Right lobe of liver (tissue), 6 donors: ENCODE measurements around the gene HADHB. TPM values are rescaled to one million over a fixed set of nuclear protein-coding genes. Genes with fewer than 3 reads are reported as not detected.

Experiments
- ATAC-seq, 4 donors: fragments of 200-7000 bp; cut with Tn5 transposase; one replicate each; pipeline ENCODE4 v1.9.1; 2020; ENCODE audit warnings: mild to moderate bottlenecking in 4 of 4, moderate library complexity in 4 of 4
- DNase-seq, 3 donors: peaks; one replicate each; pipeline ENCODE4 v3.0.0-alpha.2; 2020
- H3K27ac ChIP-seq, 3 donors: fragments of 200-600 bp; one replicate each; pipeline ENCODE4 v1.8.0; 2022
- H3K27me3 ChIP-seq, 2 donors: fragments of 200-600 bp; one replicate each; pipeline ENCODE4 v1.8.0; 2022
- H3K36me3 ChIP-seq, 4 donors: fragments of 200-600 bp; sonication (generic) in 1 of 4; one replicate each; pipeline versions ENCODE4 v1.5.1 to v1.8.0; 2017 to 2022; ENCODE audit warnings: control low read depth in 1 of 4
- H3K4me1 ChIP-seq, 4 donors: fragments of 200-600 bp; sonication (generic) in 1 of 4; one replicate each; pipeline versions ENCODE4 v1.5.1 to v1.8.0; 2017 to 2022; ENCODE audit warnings: control low read depth in 1 of 4
- H3K4me3 ChIP-seq, 3 donors: fragments of 200-600 bp; one replicate each; pipeline ENCODE4 v1.8.0; 2022
- H3K9me3 ChIP-seq, 4 donors: fragments of 200-600 bp; sonication (generic) in 1 of 4; one replicate each; pipeline versions ENCODE4 v1.5.1 to v1.8.0; 2017 to 2022; ENCODE audit warnings: control low read depth in 1 of 4
- POLR2A ChIP-seq: fragments of 450-650 bp; IDR thresholded peaks from one replicate; pipeline ENCODE4 v1.6.1; 2017; ENCODE audit warnings: antibody characterized with exemption, mild to moderate bottlenecking
- WGBS: methylation state at CpG from one replicate; pipeline ENCODE4 v1.1.6; 2018; ENCODE audit warnings: low coverage, low lambda C conversion rate; ENCODE audit not compliant: insufficient coverage; ENCODE audit errors: missing lambda C conversion rate; 5-methylcytosine and 5-hydroxymethylcytosine counted together
- intact Hi-C, 2 donors: fragments of 100-400 bp; cut with DNase I; formaldehyde crosslinking; loops; one replicate each; pipeline versions ENCODE4 v1.11.2 to v1.14.1; 2022
- total RNA-seq, 6 experiments: library from RNA; depleted of rRNA in 2 of 6; stranded (reverse); fragments of >200 nt in 2 of 6; fragmentation: NEBNext Ultra II Directional in 3 of 6; extraction: Animal tissue kit (Norgen Biotek cat#: 25700) in 3 of 6; gene quantifications; one replicate each; pipeline versions ENCODE4 v1.1.0 to v1.2.4, GENCODE V29; 2016 to 2023
- TF ChIP-seq, protein P1 (sequence below), 4 donors: fragments of 200-600 bp in 3 of 4; fragments of 450-650 bp in 1 of 4; IDR thresholded peaks; one replicate each; pipeline versions ENCODE4 v1.5.1 to v1.8.0; 2016 to 2022; ENCODE audit warnings: antibody characterized with exemption in 4 of 4, mild to moderate bottlenecking in 2 of 4
- donor health status: DM: no; HTN: yes; CAD: no.
- donor health status: DM: no; HTN: no; CAD: no.
- donor health status: DM: no; HTN: no; CAD: no.
- donor health status: DM: no; HTN: yes; CAD: no.
- donor health status: DM: no; HTN: yes; CAD: no.

HADHB gene
- total RNA-seq, 6 experiments from 2014 or later, result 129 to 295 (median 219) TPM

DNA sequence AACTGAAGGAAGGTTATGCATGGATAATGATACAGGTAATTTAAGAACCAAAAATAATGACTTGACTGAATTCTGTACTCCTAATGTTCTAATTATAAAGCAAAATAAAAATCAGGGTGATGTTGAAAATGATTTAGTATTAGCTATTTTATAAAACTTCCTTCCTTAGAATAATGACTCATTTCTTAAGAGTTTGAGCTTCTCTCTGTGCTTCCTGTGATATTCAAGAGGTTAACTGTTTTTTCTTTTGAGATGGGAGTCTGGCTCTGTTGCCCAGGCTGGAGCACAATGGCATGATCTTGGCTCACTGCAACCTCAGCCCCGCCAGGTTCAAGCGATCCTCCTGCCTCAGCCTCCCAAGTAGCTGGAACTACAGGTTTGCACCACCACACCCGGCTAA lies 15.1 kb upstream of the HADHB start:
- Histone ChIP-seq H3K9me3 (no peaks in the 10 kb centered on the region), H3K4me1 (no peaks in the 10 kb centered on the region), H3K36me3 (peaks cover 13 to 87% (median 44%) of the 10 kb centered on the region in 4 donors), H3K27ac (no peak overlapping the region), H3K27me3 (no peaks in the 10 kb centered on the region), H3K4me3 (no peak overlapping the region)
- WGBS, result 92% methylated on average over 2 of the region's 3 CpGs
- TF ChIP-seq, protein P1, sequence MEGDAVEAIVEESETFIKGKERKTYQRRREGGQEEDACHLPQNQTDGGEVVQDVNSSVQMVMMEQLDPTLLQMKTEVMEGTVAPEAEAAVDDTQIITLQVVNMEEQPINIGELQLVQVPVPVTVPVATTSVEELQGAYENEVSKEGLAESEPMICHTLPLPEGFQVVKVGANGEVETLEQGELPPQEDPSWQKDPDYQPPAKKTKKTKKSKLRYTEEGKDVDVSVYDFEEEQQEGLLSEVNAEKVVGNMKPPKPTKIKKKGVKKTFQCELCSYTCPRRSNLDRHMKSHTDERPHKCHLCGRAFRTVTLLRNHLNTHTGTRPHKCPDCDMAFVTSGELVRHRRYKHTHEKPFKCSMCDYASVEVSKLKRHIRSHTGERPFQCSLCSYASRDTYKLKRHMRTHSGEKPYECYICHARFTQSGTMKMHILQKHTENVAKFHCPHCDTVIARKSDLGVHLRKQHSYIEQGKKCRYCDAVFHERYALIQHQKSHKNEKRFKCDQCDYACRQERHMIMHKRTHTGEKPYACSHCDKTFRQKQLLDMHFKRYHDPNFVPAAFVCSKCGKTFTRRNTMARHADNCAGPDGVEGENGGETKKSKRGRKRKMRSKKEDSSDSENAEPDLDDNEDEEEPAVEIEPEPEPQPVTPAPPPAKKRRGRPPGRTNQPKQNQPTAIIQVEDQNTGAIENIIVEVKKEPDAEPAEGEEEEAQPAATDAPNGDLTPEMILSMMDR (IDR thresholded peaks at IDR 0.05), result no peak
- TF ChIP-seq POLR2A, result no peak
- intact Hi-C loops, result no loop called here
- no peak for DNase-seq
- ATAC-seq, result no peak

GRCh38 chr2:26230806-26231205 lies 13.9 kb upstream of the HADHB start:
- Histone ChIP-seq H3K36me3 (peaks cover 13 to 95% (median 46%) of the 10 kb centered on the region in 4 donors), H3K27me3 (no peaks in the 10 kb centered on the region), H3K9me3 (no peaks in the 10 kb centered on the region), H3K4me3 (no peak overlapping the region), H3K4me1 (no peaks in the 10 kb centered on the region), H3K27ac (no peak overlapping the region)
- WGBS, result 80% methylated on average over 1 of the region's 2 CpGs
- no peak for DNase-seq
- no peak for TF ChIP-seq POLR2A
- TF ChIP-seq, protein P1 (IDR thresholded peaks at IDR 0.05), result no peak
- no peak for ATAC-seq
- intact Hi-C loops, result loop anchor here in 1 of 2 donors (10.0 kb wide), 1 partner anchor 104 kb away; no protein-coding TSS in a partner anchor

GRCh38 chr2:26235089-26235488 lies 9.7 kb upstream of the HADHB start:
- no peak for TF ChIP-seq POLR2A
- TF ChIP-seq, protein P1 (IDR thresholded peaks at IDR 0.05), result peak; percentile 21 to 55 (median 44)
- intact Hi-C loops, result loop anchor here in 1 of 2 donors (10.0 kb wide), 1 partner anchor 100 kb away; no protein-coding TSS in a partner anchor
- DNase-seq (no peak), ATAC-seq (peak; percentile 39 to 63 (median 58))
- Histone ChIP-seq H3K36me3 (peaks cover 13 to 78% (median 41%) of the 10 kb centered on the region in 4 donors), H3K4me3 (no peak overlapping the region), H3K4me1 (peaks cover 0 to 27% (median 11%) of the 10 kb centered on the region in 4 donors), H3K27ac (no peak overlapping the region), H3K9me3 (no peaks in the 10 kb centered on the region), H3K27me3 (no peaks in the 10 kb centered on the region)
- 73% methylated on average over 9 of the region's 9 CpGs for WGBS

GRCh38 chr2:26237868-26238267 lies 6.9 kb upstream of the HADHB start:
- peaks cover 9 to 50% (median 26%) of the 10 kb centered on the region in 4 donors for H3K36me3 ChIP-seq

More at GRCh38 chr2:26237868-26238267, 6.9 kb upstream of the HADHB start:
- no peaks in the 10 kb centered on the region for H3K27me3 ChIP-seq
- DNase-seq, result no peak
- no peak for TF ChIP-seq POLR2A
- TF ChIP-seq, protein P1 (IDR thresholded peaks at IDR 0.05), result no peak
- H3K4me3 ChIP-seq, result no peak overlapping the region
- intact Hi-C loops, result loop anchor here in 1 of 2 donors (10.0 kb wide), 1 partner anchor 97 kb away; no protein-coding TSS in a partner anchor
- H3K27ac ChIP-seq, result no peak overlapping the region
- 57% methylated on average over 1 of the region's 1 CpG for WGBS
- H3K4me1 ChIP-seq, result peaks cover 0 to 52% (median 15%) of the 10 kb centered on the region in 4 donors
- no peaks in the 10 kb centered on the region for H3K9me3 ChIP-seq
- no peak for ATAC-seq
